Measurements from ENCODE around the gene GNPDA1. TPM values are rescaled to one million over a fixed set of nuclear protein-coding genes. Genes with fewer than 3 reads are reported as not detected.

GNPDA1 gene
- total RNA-seq, 4 donors from 2014 or later: 16.0 to 46.9 (median 35.4) TPM

- TF ChIP-seq CTCF (IDR thresholded peaks at IDR 0.05; ENCODE audit: low read depth): no peak
These were observed 4.0 kb downstream of the GNPDA1 start for GRCh38 chr5:142008813-142009212.

- no peak for TF ChIP-seq CTCF (IDR thresholded peaks at IDR 0.05; ENCODE audit: low read depth)
These were observed 5.6 kb downstream of the GNPDA1 start for GRCh38 chr5:142007237-142007544.

- TF ChIP-seq CTCF (IDR thresholded peaks at IDR 0.05; ENCODE audit: low read depth): no peak
These were observed 6.2 kb downstream of the GNPDA1 start for GRCh38 chr5:142006363-142007236.

- no peak for TF ChIP-seq CTCF (IDR thresholded peaks at IDR 0.05; ENCODE audit: low read depth)
These were observed 9.5 kb downstream of the GNPDA1 start for GRCh38 chr5:142003266-142003800.

- TF ChIP-seq CTCF (IDR thresholded peaks at IDR 0.05; ENCODE audit: low read depth): no peak
These were observed 11.9 kb downstream of the GNPDA1 start for GRCh38 chr5:142000704-142001484.

- TF ChIP-seq CTCF (IDR thresholded peaks at IDR 0.05; ENCODE audit: low read depth): no peak
These were observed 12.7 kb downstream of the GNPDA1 start for GRCh38 chr5:142000173-142000572.

GRCh38 chr5:141997358-141997960, 15.4 kb downstream of the GNPDA1 start:
- no peak for TF ChIP-seq CTCF (IDR thresholded peaks at IDR 0.05; ENCODE audit: low read depth)
